ENCODE results near the gene EMP2. TPM values are rescaled to one million over a fixed set of nuclear protein-coding genes. Genes with fewer than 3 reads are reported as not detected.
"Not testable (repeated sequence)": the region's sequence is repeated elsewhere in the genome, so short reads cannot be mapped to it uniquely, and the experiment has no call there.

The EMP2 gene
- total RNA-seq, 1 experiment from 2014 or later: 6.3 TPM

- in situ Hi-C loops (cut with HindIII; ENCODE audit: low sequenced_read_pairs); DNase-seq (ENCODE audit: low spot score): not testable (repeated sequence)
These were observed 46.8 kb downstream of the EMP2 start for GRCh38 chr16:10533612-10534011.

- in situ Hi-C loops (cut with HindIII; ENCODE audit: low sequenced_read_pairs): no loop called here
These were observed 48.8 kb downstream of the EMP2 start for GRCh38 chr16:10531582-10531981.

GRCh38 chr16:10530685-10531084 is 49.7 kb downstream of the EMP2 start:
- in situ Hi-C loops (cut with HindIII; ENCODE audit: low sequenced_read_pairs): no loop called here
- no peak for DNase-seq (ENCODE audit: low spot score)

More at GRCh38 chr16:10531582-10531981, 48.8 kb downstream of the EMP2 start:
- DNase-seq (ENCODE audit: low spot score): no peak

GRCh38 chr16:10529895-10530669 is 50.3 kb downstream of the EMP2 start:
- in situ Hi-C loops (cut with HindIII; ENCODE audit: low sequenced_read_pairs): no loop called here
- DNase-seq (ENCODE audit: low spot score): no peak

- in situ Hi-C loops (cut with HindIII; ENCODE audit: low sequenced_read_pairs): no loop called here
- no peak for DNase-seq (ENCODE audit: low spot score)
These were observed 51.8 kb downstream of the EMP2 start for GRCh38 chr16:10528635-10529034.

- in situ Hi-C loops (cut with HindIII; ENCODE audit: low sequenced_read_pairs): no loop called here
- no peak for DNase-seq (ENCODE audit: low spot score)
These were observed 53.4 kb downstream of the EMP2 start for GRCh38 chr16:10526962-10527361.

- no peak for DNase-seq (ENCODE audit: low spot score)
- in situ Hi-C loops (cut with HindIII; ENCODE audit: low sequenced_read_pairs): no loop called here
These were observed 55.1 kb downstream of the EMP2 start for GRCh38 chr16:10525214-10525825.

- DNase-seq (ENCODE audit: low spot score): no peak
- in situ Hi-C loops (cut with HindIII; ENCODE audit: low sequenced_read_pairs): no loop called here
These were observed 57.4 kb downstream of the EMP2 start for GRCh38 chr16:10522966-10523365.

GRCh38 chr16:10521681-10522274 is 58.6 kb downstream of the EMP2 start:
- DNase-seq (ENCODE audit: low spot score): peak; percentile 76
- in situ Hi-C loops (cut with HindIII; ENCODE audit: low sequenced_read_pairs): no loop called here

GRCh38 chr16:10520869-10521578 is 59.4 kb downstream of the EMP2 start:
- in situ Hi-C loops (cut with HindIII; ENCODE audit: low sequenced_read_pairs): no loop called here
- DNase-seq (ENCODE audit: low spot score): no peak

GRCh38 chr16:10519929-10520868 is 60.2 kb downstream of the EMP2 start:
- in situ Hi-C loops (cut with HindIII; ENCODE audit: low sequenced_read_pairs): no loop called here
- no peak for DNase-seq (ENCODE audit: low spot score)

GRCh38 chr16:10519297-10519696 is 61.1 kb downstream of the EMP2 start:
- in situ Hi-C loops (cut with HindIII; ENCODE audit: low sequenced_read_pairs): no loop called here
- no peak for DNase-seq (ENCODE audit: low spot score)

- in situ Hi-C loops (cut with HindIII; ENCODE audit: low sequenced_read_pairs): no loop called here
- no peak for DNase-seq (ENCODE audit: low spot score)
These were observed 61.8 kb downstream of the EMP2 start for GRCh38 chr16:10518479-10519041.

- in situ Hi-C loops (cut with HindIII; ENCODE audit: low sequenced_read_pairs): no loop called here
- DNase-seq (ENCODE audit: low spot score): no peak
These were observed 62.5 kb downstream of the EMP2 start for GRCh38 chr16:10517868-10518267.

- DNase-seq (ENCODE audit: low spot score): peak; percentile 55
- in situ Hi-C loops (cut with HindIII; ENCODE audit: low sequenced_read_pairs): no loop called here
These were observed 65.9 kb downstream of the EMP2 start for GRCh38 chr16:10514369-10515055.

GRCh38 chr16:10511829-10512228 is 68.6 kb downstream of the EMP2 start:
- no peak for DNase-seq (ENCODE audit: low spot score)
- in situ Hi-C loops (cut with HindIII; ENCODE audit: low sequenced_read_pairs): no loop called here

- in situ Hi-C loops (cut with HindIII; ENCODE audit: low sequenced_read_pairs): no loop called here
- no peak for DNase-seq (ENCODE audit: low spot score)
These were observed 70.1 kb downstream of the EMP2 start for GRCh38 chr16:10510279-10510678.

GRCh38 chr16:10509534-10510025 is 70.8 kb downstream of the EMP2 start:
- in situ Hi-C loops (cut with HindIII; ENCODE audit: low sequenced_read_pairs): no loop called here
- DNase-seq (ENCODE audit: low spot score): peak; percentile 92
